NCI-H1436 treated with DMSO at 0.1 percent for 48 hours (cell line): ENCODE results near the gene CASKIN1.
A peak's percentile ranks its signal among the peaks of the same experiment; 100 is the strongest.
"Not testable (repeated sequence)": the region's sequence is repeated elsewhere in the genome, so short reads cannot be mapped to it uniquely, and the experiment has no call there.

Experiments
- DNase-seq: peaks from one replicate; lab custom pipeline; 2025; lab: John Stamatoyannopoulos, UW

Gene CASKIN1

DNA sequence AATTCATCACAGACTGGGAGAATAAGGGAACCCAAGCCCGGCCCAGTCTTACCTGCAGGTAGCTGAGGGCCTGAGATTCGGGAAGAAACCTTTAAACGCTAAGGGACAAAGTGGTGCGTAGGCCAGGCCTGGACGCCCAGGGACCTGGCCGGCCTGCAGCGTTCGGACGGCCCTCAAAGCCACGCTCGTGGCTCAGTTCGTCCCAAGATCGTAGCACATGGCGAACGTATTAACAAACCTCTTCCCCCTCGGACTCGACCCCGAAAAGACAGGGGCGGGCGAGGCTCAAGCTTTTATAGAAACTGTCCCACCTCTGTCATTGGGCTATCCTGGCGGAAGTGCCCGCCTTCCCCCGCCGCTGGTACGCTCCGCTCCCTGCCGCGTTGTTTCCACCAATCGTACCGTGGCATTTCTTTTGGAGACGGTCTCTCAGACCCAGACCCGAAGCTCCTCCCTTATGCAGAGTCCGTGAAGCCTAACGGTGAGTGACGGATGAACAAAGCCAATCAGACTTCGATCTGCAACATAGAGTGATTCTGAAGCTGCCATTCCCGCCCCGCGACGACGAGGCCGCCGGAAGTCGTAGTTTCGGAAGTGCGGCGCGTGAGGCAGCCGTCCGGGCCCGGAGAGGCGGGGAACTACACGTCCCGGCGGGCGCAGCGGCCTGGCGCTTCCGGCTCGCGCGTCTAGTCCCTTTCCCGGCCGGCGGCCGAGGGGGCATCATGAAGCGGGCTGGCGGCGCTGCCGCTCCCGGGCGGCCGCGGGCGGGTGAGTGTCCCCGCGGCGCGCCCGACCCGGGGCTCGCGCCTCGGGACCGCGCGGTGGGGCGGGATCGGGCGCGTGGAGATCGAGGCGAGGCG is 41.1 kb downstream of the CASKIN1 start, which contains the start of gene TRAF7:
Gene TRAF7, plus strand, starts transcription at position 692 of the 860 bp plus-strand sequence. CDS start 8,139 bp downstream, outside the sequence.
- DNase-seq, result peak; percentile 99

DNA sequence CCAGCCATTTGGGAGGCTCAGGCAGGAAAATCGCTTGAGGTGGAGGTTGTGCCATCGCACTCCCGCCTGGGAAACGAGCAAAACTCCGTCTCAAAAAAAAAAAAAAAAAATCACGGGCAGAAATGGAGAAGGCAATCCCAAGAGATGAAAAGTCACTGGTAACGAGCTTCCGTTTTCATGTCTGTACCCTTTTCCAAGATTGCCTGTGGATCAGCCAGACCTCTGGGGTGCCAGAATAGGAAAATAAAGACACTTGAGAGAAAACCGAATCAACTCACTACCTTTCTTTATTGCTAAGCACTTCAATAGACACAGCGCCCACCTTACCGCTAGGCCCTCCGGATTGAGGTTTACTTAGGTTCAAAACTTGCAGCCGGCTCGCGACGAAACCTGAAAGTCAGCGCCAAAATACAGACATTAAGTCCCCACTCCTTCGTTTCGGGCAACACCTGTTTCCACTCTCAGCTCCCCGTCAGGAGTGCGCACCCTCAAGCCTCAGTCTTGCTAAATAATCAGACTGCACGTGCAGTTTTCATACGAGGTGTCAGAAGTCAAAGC is 41.8 kb downstream of the CASKIN1 start:
- no peak for DNase-seq

DNA sequence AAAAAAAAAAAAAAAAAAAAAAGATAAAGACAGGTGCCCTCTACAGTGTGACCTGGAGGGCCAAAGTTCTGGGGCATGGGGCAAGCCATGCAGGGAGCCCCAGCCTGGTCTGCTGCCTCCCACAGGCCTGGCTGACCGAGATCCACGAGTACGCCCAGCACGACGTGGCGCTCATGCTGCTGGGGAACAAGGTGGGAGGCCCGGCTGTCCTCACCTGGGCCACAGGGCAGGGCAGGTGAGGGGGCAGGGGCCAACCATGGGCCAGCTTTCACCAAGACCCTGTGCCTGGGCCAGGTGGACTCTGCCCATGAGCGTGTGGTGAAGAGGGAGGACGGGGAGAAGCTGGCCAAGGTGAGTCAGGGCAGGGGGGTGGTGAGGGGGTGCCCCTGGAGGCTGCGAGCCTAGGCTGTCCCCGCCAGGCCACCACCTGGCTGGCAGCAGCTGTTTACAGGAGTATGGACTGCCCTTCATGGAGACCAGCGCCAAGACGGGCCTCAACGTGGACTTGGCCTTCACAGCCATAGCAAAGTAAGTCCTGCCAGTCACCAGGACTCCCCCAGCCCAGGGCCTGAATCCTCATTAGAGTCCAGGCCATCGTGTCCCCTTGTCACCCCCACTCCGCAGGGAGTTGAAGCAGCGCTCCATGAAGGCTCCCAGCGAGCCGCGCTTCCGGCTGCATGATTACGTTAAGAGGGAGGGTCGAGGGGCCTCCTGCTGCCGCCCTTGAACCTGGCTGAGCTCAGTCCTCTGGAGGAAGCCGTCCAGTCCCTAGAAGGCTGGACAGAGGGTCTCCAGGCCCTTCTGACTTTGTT is 43.5 kb downstream of the CASKIN1 start:
- DNase-seq, result no peak

DNA sequence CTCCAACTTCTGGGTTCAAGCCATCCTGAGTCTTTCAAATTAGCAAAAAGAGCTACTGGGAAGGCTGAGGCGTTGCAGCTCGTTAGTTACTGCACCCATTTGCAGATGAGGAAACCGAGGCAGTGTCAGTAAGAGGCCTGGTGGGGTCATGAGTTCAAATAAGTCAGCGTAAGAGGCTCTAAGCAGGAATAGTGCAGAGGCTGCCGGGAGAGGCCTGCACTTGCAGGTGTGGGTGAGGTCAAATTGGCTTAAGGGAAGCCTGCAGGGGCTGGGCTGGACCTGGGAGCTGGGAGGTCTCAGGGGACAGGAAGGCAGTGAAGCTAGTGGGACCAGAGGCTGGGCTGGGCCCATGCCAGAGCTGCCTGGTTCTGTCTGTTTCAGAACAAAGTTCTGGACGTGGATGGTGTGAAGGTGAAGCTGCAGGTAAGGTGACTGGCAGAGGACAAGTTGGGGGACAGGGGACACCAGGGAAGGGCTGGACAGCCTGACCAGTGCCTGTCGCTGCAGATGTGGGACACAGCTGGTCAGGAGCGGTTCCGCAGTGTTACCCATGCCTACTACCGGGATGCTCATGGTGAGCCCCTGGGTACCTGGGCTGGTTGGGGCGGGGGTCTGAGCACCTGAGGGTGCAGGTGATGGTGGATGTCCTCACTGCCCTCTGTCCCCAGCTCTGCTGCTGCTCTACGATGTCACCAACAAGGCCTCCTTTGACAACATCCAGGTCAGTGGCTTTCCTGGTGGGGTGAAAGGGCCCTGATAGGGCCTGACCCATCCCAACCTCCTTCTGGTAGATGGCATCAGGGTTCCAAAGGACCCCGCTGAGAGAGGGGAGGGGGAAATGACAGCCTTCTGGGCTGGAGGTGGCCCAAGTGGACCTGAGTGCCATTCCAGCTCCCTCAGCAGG is 45.0 kb downstream of the CASKIN1 start:
- no peak for DNase-seq

DNA sequence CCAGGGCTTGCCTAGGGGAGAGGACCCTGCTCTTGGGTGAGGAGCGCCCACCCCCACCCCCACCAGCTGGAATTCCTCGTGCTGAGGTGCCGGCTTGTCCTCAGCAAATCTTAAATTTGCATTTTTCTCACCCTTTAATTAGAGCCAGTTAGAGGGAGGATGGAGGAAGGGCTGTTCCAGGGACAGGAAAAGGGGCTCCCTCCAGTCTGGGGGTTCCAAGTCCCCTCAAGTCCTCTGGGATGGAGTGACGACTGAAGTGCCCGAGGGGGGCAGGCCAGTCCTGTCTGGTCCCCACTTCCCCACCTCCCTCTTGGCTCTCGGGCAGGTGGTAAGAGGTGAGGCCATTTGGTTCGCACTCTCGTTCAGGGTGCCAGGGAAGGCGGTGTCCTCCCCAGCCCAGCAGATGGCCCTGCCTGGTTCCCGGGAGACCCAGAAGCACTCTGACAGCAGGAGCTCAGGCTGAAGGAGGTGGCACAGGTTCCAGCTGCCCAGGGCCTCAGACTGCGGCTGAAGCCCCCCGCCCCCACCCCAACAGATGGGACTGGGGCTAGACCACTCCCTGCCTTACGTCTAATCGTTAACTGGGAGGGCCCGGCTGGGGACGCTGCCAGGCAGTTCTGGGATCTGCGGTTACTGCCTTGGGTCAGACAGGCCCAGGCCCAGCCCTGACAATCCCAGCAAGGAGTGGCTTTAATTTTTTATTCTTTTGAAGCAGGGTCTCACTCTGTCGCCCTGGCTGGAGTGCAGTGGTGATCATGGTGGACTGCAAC is 45.8 kb downstream of the CASKIN1 start:
- no peak for DNase-seq

DNA sequence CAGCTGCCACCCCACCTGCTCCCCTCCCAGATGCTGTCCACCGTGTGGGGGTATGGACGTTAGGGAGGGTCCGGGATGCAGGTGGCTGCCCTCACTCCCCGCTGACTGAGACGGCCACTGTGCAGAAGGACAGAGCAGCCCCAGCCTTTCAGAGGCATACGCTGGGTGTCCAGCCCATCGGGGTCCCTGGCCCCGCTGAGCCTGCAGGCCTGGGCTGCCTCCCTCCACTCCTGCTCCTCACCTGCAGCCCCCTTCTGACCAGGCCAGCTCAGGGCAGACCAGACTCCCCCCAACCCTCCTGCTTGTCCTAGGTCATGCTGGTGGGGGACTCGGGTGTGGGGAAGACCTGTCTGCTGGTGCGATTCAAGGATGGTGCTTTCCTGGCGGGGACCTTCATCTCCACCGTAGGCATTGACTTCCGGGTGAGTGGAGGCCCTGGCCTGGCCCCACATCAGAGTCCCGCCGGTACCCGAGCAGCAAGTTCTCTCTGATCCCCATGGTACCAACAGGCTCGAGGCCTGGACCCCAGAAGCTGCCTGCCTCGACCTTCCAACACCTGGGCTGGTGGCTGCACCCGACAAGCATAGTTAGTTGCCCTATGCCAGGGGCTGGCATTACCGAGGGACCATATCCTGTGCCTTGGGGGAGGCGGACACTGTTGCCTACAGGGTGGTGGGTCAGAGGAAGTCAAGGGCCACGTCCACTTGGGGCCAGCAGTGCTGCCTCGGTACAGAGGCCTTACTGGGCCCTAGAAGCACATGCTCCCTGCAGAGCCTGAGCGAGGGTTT is 46.6 kb downstream of the CASKIN1 start:
- DNase-seq, result no peak

DNA sequence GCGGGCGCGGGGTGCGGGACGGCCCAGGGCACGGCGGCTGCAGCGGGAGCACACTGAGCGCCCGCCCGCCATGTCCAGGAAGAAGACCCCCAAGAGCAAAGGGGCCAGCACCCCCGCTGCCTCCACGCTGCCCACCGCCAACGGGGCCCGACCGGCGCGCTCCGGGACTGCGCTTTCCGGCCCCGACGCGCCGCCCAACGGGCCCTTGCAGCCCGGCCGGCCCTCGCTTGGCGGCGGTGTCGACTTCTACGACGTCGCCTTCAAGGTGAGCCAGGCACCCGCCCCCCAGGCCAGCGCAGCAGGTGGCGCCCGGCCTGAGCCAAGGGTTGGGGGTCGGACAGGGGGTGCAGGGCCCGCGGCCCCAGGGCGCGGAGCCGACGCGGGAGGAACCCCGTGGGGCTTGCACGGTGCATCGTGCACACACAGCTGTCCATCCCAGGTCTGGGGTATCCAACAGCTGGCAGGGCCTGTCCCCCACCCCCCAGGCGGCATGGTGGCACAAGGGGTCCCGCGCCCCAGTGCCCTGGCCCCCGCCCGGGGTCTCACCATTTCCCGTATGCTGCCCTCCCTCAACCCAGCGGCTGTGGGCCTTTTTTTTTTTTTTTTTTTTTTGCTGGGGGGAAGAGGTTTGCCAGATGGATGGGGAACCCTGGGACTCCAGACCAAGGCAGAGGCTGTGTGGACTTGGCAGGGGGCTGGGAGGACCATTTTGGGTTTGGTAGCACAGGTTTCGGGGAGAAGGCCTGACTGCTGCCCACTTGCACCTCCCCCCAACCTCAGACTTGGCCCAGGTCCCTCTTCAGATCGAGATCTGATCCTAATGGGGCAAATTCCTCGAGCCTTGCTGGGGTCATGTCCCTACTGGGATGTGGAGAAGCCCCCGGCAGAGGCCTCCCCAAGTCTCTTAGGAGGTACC is 47.4 kb downstream of the CASKIN1 start:
- DNase-seq, result no peak

DNA sequence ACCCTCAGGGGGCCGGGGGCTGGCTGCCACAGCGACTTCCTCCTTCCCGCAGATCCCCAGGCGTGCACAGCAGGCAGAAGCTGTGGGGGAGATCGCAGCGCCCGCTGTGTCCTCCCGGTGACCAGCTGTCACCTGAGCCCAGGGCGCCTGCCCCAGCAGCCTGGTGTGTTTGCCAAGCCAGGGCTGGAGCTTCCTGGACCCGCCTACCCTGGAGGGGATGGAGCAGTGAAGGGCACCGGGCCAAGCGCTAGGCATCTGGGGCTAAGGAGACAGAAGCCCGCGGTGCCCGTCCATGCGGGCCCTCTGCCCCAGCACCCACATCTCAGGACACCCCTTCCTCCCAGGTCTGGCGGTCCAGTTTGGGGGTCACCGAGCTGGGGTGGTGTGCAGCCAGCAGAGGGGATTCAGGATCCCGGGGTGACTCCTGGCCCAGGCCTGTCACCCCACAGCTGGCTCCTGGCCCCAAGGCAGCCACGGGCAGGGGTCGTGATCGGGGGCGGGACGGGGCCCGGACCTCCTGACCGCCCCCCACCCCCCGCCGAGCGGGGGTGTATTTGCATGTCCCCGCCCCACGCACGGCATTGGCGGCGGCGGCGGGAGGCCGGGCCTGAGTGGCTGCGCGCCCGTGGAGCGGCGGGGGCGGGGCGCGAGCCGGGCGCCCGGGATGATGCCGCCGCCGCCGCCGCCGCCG is 48.3 kb downstream of the CASKIN1 start, which contains the start of gene RAB26:
Gene RAB26, plus strand, starts transcription at position 645 of the 691 bp plus-strand sequence. CDS start 159 bp downstream, outside the sequence.
- no peak for DNase-seq

DNA sequence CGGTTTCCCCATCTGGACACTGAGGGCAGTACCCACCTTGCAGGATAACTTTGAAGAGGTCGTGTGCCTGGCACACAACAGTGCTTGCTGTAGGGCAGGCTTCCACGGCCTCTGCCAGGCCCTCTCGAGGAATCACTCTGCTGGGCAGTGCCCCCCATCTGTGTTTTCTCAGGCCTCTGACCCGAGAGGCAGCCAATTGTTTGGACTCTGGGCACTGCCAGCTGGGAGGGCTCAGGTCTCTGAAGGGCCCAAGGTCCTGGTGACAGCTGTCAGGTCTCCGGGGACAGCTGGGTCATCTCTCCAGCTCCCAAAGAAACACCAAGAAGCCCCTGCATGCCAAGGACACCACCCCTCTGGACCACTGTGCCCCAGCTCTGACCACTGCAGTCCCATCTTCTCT is 49.0 kb downstream of the CASKIN1 start:
- DNase-seq, result no peak

DNA sequence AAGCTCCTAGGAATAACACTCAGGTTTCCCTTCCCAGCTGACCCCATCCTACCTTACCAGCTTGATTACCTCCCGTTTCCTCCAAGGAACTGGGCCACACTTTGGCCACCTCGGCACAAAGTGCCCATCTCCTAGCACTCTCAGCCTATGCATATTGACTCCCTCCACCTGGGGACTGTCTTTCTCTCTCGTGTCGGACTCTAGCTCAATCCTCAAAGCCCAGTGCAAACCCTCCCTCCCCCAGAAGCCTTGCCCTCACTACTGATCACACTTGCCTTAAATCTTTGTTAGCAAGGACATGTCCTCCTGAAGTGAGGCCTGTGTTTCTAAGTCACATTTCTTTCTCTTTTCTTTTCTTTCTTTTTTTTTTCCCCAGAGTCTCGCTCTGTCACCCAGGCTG is 50.6 kb downstream of the CASKIN1 start:
- no peak for DNase-seq

DNA sequence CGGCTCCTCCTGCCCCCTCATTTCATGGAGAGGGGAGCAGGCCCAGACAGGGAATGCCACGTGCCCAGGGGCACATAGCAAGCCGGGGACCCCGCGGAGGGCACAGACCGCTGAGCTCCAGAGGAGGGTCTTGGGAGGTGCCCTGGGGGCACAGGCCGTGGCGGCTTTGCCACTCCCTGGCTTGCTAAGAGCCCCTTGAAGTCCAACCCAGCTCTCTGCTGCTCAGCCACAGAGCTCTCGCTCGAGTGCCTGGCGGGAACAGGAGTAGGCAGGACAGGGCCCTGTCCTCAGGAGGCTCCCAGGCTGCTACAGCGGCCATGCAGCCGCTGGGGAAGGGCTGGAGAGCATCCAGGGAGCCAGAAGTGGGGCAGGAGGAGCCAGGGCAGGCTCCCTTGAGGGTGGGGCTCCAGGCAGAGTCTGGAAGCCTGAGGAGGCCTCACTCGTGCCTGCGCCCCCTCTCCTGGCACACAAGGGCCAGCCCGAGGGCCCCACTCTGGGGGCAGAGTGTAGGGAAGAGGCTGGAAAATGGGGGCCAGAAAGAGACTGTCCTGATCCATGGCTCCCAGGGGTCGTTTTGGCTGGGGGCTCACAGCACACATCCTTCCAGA is 52.4 kb downstream of the CASKIN1 start:
- DNase-seq, result no peak

DNA sequence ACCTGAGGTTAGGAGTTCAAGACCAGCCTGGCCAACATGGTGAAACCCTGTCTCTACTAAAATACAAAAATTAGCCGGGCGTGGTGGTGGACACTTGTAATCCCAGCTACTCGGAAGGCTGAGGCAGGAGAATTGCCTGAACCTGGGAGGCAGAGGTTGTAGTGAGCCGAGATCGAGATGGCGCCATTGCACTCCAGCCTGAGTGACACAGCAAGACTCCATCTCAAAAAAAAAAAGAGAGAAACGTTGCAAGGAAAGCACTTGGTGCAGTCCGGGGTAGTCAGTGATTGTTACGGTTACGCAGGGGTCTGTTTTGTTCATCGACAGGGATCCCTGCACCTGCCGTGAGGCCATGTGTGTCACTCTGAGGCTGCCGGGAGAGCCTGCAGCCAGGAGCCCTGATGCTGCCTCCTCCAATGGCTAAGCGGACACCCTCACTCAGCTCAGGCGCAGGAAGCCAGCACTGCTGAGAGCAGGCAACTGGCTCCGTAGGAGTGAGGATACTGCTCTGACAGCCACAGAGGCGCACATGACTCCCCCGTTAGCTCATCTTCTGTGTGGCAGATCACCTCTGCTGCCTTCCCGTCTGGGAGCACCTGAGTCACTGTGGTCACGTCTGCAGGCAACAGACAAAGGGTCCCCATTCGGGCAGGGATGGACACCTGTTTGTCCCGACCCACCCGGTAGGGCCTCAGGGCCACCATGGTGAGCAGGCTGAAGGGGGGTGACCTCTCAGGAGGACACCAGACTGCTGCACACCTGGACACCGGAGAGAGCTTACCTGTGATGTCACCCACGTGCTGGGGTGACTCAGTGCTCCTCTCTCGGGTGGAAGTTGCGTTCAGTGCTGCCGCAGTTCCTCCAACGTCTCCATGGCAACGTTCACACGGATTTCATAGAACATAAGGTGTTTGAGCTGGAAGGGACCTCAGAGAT is 53.2 kb downstream of the CASKIN1 start:
- no peak for DNase-seq

DNA sequence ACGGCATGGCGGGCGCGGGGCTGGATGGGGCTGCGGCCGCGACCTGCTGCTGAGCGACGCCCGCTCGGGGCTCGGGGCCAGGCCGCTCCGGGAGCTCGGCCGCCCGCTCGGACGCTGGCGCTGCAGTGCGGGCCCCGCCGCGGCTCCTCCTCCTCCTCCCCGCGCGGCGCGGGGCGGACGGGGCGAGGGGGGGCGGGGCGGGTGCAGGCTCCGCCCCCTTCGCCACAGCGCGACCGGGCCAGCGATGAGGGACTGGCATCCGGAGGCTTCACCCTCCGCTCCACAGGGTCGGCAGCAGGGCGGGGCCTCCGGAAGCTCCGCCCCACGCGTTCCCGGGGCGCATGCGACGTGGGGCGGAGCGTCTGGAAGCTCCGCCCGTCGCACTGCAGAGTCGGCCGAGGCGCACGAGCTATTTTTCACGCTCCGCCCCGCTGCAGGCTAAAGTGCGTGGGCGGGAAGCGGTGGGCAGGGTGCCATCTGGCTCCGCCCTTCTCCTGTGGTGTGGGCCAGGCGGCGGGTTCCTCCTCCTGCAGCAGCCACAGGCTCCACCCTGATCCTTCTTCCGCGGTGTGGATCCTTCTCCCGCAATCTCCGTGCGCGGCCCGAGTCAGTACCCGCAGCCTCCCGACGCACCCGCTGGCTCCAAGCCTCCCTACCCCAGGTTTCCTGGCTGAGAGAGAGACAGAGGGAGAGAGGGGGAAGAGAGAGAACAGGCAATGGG is 60.5 kb downstream of the CASKIN1 start, which contains the start of gene PKD1:
Gene PKD1, minus strand, starts transcription at position 129 of the 721 bp plus-strand sequence. CDS start 209 bp downstream, outside the sequence.
- DNase-seq, result peak; percentile 29

DNA sequence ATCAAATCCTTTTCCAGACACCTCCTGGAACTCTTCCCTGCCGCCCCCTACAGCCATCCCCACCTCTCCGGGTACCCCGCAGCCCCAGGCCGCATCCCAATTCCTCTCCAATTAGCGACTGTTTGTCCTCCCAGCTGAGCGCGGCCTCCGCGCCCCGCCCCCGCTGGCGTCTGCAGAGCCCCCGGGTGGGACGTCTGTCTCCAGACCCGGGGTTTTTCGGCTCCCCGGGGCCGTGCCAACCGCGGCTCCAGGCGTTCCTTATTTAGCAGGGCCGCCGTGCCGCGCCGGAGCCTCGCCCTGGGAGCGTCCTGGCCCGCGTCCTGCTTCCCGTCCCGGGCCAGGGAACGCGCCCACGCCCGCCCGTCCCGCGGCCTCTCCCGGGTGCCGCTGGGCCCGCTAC is 61.3 kb downstream of the CASKIN1 start:
- DNase-seq, result not testable (repeated sequence)

DNA sequence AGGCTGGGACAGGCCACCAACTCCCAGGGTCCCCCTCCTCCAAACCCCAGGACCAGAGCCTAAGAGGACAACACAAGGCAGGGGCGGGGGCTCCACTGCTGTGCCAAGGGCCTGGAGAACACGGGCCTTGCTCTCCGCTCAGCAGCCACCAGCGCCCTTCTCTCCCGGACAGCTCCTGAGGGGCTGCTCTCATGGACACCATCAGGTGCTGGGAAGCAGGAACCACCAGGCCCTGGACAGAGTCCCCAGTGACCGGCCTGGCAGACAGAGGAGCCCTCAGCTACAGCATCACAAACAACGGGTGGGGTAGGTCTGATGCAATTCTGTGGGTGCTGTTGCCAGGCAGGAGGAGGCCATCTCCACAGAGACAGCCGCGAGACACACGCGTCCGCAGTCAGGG is 62.6 kb downstream of the CASKIN1 start:
- DNase-seq, result not testable (repeated sequence)
